GM19452 (cell line): Measurements from ENCODE around the gene NXPH1.

Experiments
- ATAC-seq: cut with Tn5 transposase; IDR thresholded peaks from one replicate; pipeline ENCODE4 v1.9.1; 2021; ENCODE audit not compliant: unreplicated experiment

NXPH1 gene

GRCh38 chr7:8435590-8436545, 2.5 kb downstream of the NXPH1 start:
- ATAC-seq = no peak

GRCh38 chr7:8436965-8437364, 3.6 kb downstream of the NXPH1 start:
- ATAC-seq = peak; percentile 73

- ATAC-seq = no peak
Measured at GRCh38 chr7:8437606-8438005, 4.2 kb downstream of the NXPH1 start.

- no peak for ATAC-seq
Measured at GRCh38 chr7:8440670-8441069, 7.3 kb downstream of the NXPH1 start.

GRCh38 chr7:8441106-8441965, 7.9 kb downstream of the NXPH1 start:
- no peak for ATAC-seq

GRCh38 chr7:8442051-8442813, 8.8 kb downstream of the NXPH1 start:
- ATAC-seq = peak; percentile 16

- ATAC-seq = peak; percentile 73
Measured at GRCh38 chr7:8442814-8443304, 9.4 kb downstream of the NXPH1 start.

GRCh38 chr7:8443576-8444467, 10.4 kb downstream of the NXPH1 start:
- no peak for ATAC-seq

GRCh38 chr7:8444468-8444769, 11.0 kb downstream of the NXPH1 start:
- ATAC-seq = no peak

GRCh38 chr7:8453535-8453934, 20.1 kb downstream of the NXPH1 start:
- ATAC-seq = no peak

GRCh38 chr7:8455426-8455825, 22.0 kb downstream of the NXPH1 start:
- no peak for ATAC-seq

GRCh38 chr7:8462309-8462708, 28.9 kb downstream of the NXPH1 start:
- no peak for ATAC-seq

- ATAC-seq = no peak
Measured at GRCh38 chr7:8465338-8465737, 31.9 kb downstream of the NXPH1 start.

- no peak for ATAC-seq
Measured at GRCh38 chr7:8480527-8480926, 47.1 kb downstream of the NXPH1 start.

GRCh38 chr7:8481096-8481495, 47.7 kb downstream of the NXPH1 start:
- ATAC-seq = no peak

GRCh38 chr7:8481752-8482446, 48.5 kb downstream of the NXPH1 start:
- no peak for ATAC-seq

- no peak for ATAC-seq
Measured at GRCh38 chr7:8490391-8491045, 57.1 kb downstream of the NXPH1 start.

- no peak for ATAC-seq
Measured at GRCh38 chr7:8491106-8491505, 57.7 kb downstream of the NXPH1 start.
